ENCODE data around the gene URI1.

DNA sequence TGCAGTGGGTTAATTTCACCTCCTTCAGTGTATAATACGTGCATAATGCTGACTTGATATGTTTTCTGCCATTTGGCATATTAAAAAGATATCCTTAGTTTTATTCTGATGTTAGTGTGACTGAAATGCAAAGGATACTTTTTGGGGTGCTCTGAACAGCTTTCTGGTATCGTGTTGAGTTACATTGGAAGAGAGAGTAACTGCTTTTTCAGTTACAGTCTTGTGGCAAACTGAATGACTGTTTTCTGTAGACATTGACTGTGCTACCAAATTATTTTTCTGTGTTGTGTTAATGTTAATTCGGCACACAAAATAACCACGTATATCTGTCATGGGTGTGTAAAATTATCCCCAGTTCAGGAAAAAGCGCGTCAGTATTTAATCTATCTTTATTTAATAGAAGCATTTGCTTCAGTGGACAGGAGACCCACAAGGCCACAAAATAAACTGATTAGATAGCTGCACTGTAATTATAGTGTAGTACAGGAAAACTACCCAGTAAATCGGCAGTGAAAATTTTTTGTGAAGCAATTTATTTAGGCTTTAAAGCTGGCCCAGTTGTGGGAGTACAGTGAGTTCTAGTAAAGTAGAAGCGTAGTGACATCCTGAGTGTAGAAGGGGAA is 2.5 kb downstream of the URI1 start:
- TF ChIP-seq, protein P1, sequence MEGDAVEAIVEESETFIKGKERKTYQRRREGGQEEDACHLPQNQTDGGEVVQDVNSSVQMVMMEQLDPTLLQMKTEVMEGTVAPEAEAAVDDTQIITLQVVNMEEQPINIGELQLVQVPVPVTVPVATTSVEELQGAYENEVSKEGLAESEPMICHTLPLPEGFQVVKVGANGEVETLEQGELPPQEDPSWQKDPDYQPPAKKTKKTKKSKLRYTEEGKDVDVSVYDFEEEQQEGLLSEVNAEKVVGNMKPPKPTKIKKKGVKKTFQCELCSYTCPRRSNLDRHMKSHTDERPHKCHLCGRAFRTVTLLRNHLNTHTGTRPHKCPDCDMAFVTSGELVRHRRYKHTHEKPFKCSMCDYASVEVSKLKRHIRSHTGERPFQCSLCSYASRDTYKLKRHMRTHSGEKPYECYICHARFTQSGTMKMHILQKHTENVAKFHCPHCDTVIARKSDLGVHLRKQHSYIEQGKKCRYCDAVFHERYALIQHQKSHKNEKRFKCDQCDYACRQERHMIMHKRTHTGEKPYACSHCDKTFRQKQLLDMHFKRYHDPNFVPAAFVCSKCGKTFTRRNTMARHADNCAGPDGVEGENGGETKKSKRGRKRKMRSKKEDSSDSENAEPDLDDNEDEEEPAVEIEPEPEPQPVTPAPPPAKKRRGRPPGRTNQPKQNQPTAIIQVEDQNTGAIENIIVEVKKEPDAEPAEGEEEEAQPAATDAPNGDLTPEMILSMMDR (IDR thresholded peaks at IDR 0.05; ENCODE audit: insufficient read depth, low read length) = no peak
- TF ChIP-seq POLR2AphosphoS5 (IDR thresholded peaks at IDR 0.05; ENCODE audit: low read depth) (no peak), GABPA (IDR thresholded peaks at IDR 0.05; ENCODE audit: low read depth) (no peak)
